Peyer's patch (tissue), 4 donors: ENCODE measurements around the gene C14orf119.

Source experiments
- CTCF ChIP-seq, 6 experiments: fragments of 450-650 bp in 4 of 6; fragments of 200-600 bp in 2 of 6; sonication (generic) in 1 of 6; IDR thresholded peaks; one replicate each; pipeline ENCODE4 v1.5.1; 2017 to 2019; ENCODE audit warnings: antibody characterized with exemption in 6 of 6, mild to moderate bottlenecking in 3 of 6, moderate library complexity in 1 of 6
- POLR2A ChIP-seq, 2 donors: fragments of 450-650 bp; IDR thresholded peaks; one replicate each; pipeline ENCODE4 v1.5.1; 2017; ENCODE audit warnings: antibody characterized with exemption in 2 of 2, mild to moderate bottlenecking in 2 of 2, moderate library complexity in 2 of 2

GRCh38 chr14:23055621-23056144 lies 39.6 kb upstream of the C14orf119 start:
- TF ChIP-seq POLR2A (IDR thresholded peaks at IDR 0.05) (no peak), CTCF (IDR thresholded peaks at IDR 0.05) (no peak)
